ENCODE data around the gene WDR49.

The WDR49 gene

DNA sequence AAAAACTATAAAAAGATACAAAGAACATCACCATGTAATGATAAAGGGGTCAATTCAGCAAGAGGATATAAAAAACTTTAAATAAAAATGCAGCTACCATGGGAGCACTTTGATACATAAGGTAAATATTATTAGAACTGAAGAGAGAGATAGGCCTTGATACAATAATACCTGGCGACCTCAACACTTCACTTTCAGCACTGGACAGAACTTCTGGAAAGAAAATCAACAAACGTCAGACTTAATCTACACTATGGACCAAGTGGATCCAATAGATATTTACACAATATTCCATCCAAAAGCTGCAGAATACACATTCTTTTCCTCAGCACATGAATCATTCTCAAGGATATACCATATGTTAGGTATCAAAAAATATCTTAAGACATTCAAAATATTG, 42.0 kb downstream of the WDR49 start:
- DNase-seq: no peak

DNA sequence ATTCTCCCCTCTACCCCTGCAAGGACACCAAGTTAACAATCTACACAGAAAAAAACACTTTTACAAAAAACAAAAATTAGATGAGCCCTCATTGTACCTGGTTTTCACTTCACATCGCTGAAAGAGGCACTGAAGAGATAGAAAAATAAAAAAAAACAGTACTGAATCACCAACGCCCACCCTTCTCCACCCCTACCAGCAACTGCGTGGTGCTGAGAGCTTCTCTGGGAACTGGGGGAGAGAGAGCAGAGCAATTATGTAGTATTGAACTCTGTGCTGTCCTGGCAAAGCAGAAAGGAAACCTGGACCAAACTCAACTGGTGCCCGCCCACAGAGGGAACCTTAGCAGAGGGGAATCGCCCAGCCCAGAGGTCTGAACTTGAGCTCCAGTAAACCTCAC, 44.6 kb downstream of the WDR49 start:
- DNase-seq: no peak

DNA sequence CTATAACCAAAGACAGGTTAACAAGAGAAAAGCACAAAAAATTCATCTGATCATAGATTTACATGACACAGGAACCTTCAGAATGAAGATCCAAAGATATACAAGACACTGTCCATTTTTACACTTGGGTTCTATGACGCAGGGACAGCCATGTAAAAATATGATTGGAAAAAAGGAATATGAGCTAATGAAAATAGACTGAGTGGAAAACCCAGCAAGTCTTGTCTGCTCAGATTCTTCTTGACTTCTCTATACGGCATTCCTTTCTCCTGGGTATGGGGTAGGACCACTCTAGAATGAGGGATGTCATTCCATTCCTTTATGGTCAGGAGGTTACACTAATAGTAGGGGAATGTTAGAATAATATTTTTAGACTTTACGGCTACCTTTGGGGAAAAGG, 46.9 kb downstream of the WDR49 start:
- DNase-seq: no peak

DNA sequence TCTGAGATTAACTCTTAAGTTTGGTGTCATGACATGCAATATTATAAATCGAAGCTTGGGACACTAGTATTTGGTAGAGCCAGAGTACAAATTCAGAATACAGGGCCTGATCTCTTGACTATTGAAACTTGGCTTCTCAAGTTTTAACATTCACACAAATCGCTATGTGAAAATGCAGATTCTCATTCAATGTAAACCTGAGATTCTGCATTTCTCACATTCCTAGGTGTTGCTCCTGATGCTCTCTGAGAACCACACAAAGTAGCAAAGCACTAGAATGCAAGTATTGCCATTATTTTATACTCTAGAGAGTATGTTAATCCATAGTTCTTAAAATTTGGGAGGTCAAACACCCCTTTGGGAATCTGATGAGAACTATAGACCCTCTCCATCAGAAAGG, 47.9 kb downstream of the WDR49 start:
- no peak for DNase-seq

DNA sequence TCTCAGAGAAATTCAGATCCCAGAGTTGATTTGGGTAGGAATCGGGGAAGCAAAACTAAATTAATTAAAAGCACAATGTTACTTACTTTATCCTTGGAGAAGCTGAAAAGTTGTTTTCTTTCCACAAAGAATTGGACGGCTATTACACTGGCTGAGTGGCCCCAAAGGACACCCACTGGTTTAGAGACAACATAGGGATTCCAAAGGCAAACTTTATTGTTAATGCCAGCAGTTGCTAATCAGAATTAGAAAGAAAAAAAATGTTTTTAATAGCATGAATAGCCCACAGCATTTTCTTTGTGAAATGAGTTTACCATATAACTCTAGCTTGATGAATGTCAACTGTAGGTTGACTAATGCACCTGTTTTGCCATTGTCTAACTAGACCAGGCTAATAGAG, 51.7 kb downstream of the WDR49 start:
- DNase-seq: no peak

DNA sequence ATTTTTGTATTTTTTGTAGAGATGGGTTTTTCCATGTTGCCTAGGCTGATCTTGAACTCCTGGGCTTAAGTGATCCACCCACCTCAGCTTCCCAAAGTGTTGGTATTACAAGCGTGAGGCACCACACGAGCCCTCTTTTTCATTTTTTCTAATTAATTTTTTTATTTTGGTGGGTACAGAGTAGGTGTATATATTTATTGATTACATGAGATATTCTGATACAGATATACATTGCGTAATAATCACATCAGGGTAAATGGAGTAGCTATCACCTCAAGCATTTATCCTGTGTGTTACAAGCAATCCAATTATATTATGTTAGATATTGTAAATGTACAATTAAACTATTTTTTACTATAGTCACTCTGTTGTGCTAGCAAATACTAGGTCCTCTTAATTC, 66.1 kb downstream of the WDR49 start:
- DNase-seq: no peak

DNA sequence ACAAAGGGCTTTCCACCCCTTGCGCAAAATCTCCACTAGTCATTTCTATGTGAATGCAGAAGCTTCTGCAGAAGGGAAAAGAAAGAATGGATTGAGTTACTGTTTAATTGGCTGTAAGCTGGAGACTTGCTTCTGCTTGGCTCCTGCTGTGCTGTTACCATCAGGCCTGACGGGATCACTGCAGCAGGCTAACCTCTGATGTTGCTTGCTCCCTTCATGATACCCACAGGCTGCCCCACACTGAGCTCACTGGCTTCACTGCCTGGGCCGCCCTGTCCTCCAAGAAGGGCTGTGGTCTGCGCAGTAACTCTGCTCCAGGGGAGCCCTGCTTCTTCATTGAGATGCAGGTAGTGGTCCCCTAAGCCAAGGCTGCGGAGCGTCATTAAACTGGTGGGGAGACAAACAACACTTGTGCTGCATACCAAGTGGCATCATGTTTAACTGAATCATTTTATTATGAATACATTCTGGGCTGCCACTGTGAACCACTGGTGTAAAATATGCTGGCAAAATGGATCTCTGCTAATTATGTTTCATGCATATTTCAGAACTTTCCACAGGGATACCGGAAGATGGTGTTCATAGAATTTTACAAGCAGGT, 78.6 kb downstream of the WDR49 start:
- no peak for DNase-seq

DNA sequence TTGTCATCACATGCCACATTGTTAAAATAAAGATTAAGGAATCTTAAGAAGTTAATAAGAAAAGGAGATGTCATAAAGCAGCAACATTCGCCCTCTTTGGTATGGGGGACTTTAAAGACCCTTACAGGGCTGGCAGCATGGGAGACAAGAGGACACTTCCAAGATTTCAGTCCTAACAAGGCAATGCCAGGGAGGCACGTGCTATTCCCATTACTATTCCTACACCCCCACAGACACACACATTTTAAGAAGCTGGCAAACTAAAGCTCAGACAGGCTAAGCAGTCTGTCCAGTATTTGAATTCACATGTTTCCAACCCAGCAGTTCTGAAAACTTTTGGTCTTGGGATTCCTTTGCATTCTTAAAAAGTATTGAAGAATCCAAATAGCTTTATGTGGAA, 80.8 kb downstream of the WDR49 start:
- no peak for DNase-seq

DNA sequence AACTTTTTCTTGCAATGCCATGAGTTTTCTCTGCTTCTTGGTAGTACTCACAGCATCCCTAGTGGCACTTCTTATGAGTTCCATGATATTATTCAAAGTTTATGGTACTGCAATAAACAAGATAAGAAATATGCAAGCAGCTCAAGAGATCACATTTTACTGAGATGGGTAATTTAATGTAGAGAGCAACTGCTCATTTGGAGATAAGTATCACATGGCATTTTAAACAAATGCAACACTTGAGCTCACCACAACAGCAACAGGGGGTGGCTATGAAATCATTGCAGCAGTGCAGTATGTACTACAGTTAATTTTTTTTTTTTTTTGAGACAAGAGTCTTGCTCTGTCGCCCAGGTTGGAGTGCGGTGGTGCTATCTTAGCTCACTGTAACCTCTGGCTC, 85.1 kb downstream of the WDR49 start:
- DNase-seq: no peak

DNA sequence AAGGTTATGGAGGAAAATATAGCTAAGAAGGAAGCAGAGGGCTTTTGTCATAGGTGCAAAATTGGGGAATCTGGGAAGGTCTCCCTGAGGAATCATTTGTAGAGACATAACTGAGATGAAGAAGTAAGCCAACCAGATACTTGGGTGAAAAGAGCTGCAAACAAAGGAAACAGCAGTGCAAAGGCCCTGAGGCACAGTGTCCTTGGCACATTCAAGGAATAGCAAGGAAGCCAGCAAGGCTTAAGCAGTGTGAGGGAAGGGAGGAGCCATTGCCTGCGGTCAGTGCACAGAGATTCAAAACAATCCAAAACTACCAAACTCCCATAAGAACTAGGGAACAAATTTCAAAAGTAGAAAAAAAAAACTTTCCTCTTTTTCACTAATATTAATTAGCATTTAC, 88.3 kb downstream of the WDR49 start:
- no peak for DNase-seq

DNA sequence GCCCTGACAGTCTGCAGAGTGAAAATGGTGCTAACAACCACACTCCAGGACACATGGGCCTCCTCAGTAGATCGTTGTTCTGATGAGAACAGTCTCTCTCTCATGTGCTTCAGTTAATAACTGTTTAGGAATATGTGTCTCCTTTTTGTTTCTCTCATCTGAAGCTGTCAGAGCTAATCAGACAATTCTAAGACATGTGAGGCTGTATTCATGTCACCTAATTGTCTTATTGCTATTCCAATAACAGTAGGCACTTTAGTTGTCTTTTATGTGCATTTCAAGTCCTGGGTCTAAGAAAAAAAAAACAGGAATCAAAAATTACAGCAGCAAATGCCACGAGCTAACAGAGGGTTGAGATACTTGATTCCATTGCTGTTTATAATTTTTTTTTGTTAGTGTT, 89.1 kb downstream of the WDR49 start:
- DNase-seq: no peak

DNA sequence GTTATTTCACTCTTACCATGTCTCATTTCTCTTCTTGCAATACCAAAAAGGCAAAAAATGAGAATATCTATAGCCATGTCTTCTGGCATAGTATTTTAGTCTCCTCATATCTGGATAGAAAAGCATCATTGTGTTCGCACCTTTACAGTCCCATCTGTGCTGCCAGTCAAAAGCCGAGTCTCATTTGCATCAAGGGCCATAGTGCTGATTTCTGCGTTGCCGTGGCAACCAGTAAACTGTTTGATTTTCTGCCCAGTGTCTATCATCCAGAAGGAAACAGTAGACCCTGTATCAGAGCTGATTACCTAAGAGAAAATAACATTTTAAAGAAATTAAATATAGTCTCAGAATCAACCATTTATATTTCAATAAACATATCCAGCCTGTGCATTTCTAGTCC, 93.8 kb downstream of the WDR49 start:
- no peak for DNase-seq

DNA sequence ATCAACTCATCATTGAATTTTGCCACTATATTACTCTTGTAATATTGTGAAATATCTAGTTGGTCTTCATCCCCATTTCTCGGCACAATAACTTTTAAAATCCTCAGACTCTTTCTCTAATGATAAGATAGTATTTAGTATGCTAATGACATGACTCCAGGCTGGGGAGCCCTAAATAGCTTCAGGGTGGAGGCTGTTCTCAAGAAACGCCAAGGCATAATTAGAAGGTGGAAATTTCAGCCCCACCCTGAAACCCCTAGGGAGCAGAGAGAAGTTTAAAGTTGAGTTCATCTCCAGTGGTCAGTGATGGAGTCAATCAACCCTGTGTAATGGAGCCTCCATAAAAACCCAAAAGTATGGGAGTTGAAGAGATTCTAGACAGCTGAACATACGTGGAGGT, 98.8 kb downstream of the WDR49 start:
- DNase-seq: no peak

DNA sequence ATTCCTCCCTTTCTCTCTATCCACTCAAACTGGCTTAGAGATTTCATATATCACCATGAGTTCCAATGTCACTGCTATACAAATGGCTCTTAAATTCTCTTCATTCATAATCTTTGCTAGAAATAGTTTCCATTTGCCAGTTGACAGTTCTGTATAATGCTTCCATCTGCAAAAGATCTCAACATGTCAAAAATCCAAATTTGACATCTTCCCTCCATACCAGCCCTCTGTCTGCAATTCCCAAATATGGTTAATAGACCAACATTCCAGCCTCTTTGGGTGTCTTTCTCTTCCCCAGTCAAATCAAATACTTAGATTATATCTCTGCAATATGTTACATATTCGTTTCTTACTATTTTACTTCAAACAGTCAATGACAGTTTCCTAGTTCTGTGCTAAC, 115.7 kb downstream of the WDR49 start:
- DNase-seq: no peak

DNA sequence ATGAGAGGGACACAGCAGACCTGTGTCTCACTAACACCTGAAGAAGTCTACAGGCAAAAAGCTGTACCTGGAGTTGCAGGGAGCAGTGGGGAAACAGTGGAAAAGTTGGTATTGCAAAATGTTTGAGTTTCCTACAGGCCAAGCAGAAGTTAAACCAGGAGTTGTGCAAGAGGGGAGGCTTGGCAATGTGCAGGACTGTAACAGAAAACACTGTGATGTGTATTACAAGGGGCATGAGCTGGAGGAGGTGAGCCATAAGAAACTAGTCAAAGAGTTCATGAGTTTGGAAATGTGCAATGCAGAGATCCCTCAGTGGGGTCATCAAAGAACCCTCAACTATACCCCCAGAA, 132.8 kb downstream of the WDR49 start:
- no peak for DNase-seq

DNA sequence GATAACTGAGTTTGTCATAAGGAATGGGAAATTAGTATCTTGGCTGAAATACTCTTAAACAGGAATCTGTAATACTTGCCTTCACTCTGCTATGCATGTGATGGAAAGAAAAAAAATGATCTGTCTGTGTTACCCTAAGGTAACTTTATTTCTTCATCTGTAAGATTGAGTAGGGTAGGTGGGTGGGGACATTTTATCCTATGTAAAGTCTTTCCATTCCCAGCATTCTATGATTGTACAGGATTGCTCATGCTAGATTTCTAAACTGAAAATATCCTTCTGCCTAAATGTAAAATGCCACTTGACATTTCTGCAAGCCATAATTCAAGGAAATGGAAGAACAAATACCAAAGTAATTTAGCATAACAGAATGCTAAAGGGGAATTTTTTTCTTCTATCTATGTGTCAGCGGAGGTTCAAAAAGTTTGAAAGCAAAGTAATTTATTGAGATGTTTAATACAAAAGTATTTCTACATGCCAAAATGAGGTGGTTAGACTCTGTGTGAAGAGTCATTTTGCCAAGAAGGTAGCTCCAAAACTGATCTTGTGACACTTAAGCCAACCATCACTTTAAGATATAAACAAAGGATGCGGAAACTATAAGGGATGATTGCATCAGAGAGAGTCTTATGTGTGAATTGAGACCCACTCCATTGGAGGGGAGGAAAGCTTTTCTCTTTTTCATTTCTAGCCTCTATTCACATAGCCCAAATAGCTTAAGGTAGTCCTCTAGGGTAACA, 133.3 kb downstream of the WDR49 start:
- no peak for DNase-seq

DNA sequence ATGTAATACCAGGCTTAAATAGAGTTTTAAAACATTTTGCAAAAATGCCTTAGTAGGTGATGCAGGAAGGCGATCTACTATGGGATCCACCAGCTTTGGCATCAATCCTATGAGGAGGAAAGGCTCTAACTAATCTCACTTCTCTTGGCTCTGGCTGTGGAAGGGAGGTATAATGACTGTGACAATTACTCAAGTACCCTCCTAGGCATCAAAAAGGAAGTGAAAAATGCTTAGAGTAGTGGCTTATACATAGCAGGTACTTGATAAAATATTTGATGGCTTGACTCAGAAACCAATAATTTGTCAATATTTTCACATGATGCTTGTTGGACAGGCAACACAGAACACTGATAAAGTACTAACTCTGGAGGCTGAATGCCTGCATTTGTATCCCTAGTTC, 145.8 kb downstream of the WDR49 start:
- no peak for DNase-seq

DNA sequence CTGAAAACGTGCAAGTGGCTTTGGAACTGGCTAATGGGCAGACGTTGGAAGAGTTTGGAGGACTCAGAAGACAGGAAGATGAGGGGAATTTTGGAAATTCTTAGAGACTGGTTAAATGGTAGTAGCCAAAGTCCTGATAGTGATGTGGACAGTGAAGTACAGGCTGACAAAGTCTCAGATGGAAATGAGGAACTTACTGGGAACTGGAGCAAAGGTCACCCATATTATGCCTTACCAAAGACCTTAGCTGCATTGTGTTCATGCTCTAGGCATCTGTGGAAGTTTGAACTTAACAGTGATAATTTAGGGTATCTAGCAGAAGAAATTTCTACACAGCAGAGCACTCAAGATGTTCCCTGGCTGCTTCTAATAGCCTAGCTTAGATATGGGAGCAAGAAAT, 151.3 kb downstream of the WDR49 start:
- DNase-seq: no peak

DNA sequence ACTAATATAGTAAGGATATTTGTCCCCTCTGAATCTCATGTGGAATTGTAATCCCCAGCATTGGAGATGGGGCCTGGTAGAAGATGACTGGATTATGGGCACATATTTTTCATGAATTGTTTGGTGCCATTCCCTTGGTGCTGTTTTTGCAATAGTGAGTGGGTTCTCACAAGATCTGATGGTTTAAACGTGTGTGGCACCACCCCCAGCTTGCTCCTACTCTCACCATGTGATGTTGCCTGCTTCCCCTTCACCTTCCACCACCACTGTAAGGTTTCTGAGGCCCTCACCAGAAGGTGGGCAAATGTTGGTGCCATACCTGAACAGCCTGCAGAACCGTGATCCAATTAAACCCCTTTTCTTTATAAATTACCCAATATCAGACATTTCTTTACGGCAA, 151.8 kb downstream of the WDR49 start:
- no peak for DNase-seq

DNA sequence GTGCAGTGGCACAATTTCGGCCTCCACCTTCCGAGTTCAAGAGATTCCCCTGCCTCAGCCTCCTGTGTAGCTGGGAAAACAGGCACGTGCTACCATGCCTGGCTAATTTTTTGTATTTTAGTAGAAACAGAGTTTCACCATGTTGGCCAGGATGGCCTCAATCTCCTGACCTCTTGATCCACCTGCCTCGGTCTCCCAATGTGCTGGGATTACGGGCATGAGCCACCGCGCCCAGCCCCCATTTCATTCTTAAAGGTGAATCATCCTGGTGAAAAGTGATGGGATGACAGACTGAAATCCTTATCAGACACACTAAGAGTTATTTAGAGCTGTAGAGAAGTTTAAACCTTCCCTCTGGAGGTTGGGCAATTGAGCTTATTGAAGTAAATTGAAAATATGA, 155.8 kb downstream of the WDR49 start:
- no peak for DNase-seq

DNA sequence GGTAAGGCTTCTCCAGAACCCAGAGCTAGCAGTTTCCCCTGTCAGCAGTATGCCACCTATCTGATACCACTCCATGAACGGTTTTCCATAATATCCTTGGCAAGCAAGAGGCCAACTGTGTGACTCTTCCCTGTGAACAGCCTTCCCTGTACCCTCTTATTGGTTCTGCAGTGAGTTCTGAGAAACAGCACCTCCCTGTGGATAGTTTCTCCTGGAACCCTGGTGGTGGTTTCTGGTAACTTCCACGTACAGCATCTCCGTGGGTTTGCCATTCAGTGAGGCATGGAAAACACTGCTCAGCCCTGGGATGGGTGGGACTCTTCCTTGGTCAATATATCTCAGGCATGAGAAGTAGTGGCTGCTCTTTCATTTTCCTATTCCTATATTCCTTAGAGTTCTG, 160.5 kb downstream of the WDR49 start:
- DNase-seq: no peak

DNA sequence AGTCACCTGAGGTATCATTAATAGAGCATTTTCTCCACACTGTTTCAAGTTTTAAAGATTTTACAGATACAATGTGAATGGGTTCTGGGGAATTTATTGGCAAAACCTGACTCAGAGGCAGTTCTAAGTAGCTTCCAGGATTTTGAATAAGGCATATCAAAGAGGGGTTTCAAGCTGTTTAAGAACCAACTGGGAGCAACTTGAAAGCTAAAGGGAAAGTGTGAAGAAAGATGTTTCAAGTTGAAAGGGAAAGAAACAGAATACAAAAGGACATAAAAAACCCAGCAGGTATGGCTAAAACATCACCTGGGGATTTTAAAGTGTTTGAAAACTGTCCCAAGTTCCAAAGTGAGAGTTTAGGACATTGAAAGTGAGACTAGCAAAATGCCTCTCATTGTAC, 162.1 kb downstream of the WDR49 start:
- no peak for DNase-seq

DNA sequence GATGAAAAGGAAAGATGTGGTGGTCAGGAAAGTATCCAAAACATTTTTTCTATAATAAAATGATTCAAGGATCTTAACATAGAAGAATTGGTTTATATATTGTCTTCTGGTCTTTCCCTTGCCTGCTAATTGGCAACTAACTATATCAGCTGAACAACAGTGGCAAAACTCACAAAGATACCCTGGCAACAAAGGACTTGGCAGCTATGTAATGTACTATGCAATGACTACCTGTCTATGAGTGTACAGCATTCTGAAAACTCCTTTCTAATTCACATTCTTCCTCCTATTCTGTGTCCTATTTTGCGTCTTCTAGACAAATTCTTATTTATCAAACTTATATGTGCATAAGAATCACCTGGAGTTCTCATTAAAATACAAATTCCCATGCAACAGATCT, 164.2 kb downstream of the WDR49 start:
- DNase-seq: no peak

DNA sequence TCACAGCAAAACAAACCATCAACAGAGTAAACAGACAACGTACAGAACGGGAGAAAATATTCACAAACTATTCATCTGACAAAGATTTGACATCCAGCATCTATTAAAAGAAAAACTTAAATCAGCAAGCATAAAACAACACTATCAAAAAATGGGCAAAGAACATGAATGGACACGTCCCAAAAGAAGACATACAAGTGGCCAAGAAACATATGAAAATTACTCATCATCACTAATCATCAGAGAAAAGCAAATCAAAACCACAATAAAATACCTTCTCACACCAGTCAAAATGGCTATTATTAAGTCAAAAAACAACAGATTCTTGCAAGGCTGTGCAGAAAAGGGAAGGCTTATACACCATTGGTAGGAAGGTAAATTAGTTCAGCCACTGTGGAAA, 166.2 kb downstream of the WDR49 start:
- no peak for DNase-seq

DNA sequence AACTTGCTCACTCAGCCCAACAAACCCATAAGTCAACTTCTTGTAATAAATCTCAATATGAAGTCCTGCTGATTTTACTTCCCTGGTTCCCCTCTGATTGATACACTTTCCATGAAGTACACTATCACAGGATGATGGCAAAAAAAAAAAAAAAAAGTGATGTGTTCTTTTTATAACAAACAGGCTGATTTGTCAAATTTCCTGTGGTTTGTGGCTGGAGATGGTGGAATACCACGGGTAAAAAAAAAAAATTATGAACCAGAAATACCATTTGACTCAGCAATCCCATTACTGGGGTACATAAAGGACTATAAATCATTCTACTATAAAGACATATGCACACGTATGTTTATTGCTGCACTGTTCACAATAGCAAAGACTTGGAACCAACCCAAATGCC, 169.2 kb downstream of the WDR49 start:
- DNase-seq: no peak
